Esophagus squamous epithelium (tissue), 4 donors: ENCODE results near the gene NGB.

Source experiments
- POLR2A ChIP-seq, 4 donors: fragments of 450-650 bp; IDR thresholded peaks; one replicate each; pipeline ENCODE4 v1.6.1; 2017; ENCODE audit warnings: antibody characterized with exemption in 4 of 4, mild to moderate bottlenecking in 4 of 4, moderate library complexity in 3 of 4
- TF ChIP-seq, protein P1 (sequence below), 6 experiments: fragments of 450-650 bp in 4 of 6; fragments of 200-600 bp in 2 of 6; sonication (generic) in 2 of 6; IDR thresholded peaks; one replicate each; pipeline ENCODE4 v1.5.1; 2016 to 2019; ENCODE audit warnings: antibody characterized with exemption in 6 of 6, mild to moderate bottlenecking in 4 of 6, moderate library complexity in 4 of 6

DNA sequence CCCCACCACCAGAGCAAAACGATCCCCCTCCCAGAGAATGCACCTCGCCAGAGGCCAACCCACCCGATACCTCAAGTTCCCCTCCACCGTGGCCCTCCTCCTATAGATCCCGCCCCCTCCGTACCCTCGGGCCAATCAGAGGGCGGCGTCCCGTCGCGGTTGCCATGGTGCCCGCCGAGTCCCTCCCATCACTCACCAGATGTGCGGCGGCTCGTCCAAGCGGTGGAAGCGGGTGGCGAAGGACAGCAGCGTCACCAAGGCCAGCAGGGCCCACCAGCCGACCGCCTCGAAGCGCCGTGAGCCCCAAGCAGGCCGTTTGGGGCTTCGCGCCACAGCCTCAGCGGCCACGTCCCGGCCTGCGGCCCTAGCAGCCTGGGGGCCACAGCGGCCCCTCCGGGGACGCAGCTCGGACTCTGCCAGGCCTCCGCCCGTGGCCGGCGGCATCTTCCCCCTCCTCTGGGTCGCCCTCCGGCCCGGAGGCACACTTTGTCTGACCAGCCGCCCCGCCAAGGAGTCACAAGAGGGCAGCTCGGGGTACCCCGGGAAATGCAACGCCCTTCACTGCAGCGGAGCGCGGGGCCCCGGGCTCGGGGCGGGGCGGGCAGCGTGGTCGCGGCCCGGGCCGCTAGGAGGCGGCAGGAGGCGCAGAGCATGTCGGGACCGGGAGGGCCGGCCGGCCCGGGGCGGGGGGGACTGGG lies 49.4 kb upstream of the NGB start, which contains the start of gene POMT2:
- TF ChIP-seq POLR2A (IDR thresholded peaks at IDR 0.05), result peak in 2 of 4 donors; percentile 27 to 57
- TF ChIP-seq, protein P1, sequence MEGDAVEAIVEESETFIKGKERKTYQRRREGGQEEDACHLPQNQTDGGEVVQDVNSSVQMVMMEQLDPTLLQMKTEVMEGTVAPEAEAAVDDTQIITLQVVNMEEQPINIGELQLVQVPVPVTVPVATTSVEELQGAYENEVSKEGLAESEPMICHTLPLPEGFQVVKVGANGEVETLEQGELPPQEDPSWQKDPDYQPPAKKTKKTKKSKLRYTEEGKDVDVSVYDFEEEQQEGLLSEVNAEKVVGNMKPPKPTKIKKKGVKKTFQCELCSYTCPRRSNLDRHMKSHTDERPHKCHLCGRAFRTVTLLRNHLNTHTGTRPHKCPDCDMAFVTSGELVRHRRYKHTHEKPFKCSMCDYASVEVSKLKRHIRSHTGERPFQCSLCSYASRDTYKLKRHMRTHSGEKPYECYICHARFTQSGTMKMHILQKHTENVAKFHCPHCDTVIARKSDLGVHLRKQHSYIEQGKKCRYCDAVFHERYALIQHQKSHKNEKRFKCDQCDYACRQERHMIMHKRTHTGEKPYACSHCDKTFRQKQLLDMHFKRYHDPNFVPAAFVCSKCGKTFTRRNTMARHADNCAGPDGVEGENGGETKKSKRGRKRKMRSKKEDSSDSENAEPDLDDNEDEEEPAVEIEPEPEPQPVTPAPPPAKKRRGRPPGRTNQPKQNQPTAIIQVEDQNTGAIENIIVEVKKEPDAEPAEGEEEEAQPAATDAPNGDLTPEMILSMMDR (IDR thresholded peaks at IDR 0.05), result peak; percentile 31 to 74 (median 68)
